ENCODE data around the gene BICC1.

Gene BICC1, protein sequence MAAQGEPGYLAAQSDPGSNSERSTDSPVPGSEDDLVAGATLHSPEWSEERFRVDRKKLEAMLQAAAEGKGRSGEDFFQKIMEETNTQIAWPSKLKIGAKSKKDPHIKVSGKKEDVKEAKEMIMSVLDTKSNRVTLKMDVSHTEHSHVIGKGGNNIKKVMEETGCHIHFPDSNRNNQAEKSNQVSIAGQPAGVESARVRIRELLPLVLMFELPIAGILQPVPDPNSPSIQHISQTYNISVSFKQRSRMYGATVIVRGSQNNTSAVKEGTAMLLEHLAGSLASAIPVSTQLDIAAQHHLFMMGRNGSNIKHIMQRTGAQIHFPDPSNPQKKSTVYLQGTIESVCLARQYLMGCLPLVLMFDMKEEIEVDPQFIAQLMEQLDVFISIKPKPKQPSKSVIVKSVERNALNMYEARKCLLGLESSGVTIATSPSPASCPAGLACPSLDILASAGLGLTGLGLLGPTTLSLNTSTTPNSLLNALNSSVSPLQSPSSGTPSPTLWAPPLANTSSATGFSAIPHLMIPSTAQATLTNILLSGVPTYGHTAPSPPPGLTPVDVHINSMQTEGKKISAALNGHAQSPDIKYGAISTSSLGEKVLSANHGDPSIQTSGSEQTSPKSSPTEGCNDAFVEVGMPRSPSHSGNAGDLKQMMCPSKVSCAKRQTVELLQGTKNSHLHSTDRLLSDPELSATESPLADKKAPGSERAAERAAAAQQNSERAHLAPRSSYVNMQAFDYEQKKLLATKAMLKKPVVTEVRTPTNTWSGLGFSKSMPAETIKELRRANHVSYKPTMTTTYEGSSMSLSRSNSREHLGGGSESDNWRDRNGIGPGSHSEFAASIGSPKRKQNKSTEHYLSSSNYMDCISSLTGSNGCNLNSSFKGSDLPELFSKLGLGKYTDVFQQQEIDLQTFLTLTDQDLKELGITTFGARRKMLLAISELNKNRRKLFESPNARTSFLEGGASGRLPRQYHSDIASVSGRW

DNA sequence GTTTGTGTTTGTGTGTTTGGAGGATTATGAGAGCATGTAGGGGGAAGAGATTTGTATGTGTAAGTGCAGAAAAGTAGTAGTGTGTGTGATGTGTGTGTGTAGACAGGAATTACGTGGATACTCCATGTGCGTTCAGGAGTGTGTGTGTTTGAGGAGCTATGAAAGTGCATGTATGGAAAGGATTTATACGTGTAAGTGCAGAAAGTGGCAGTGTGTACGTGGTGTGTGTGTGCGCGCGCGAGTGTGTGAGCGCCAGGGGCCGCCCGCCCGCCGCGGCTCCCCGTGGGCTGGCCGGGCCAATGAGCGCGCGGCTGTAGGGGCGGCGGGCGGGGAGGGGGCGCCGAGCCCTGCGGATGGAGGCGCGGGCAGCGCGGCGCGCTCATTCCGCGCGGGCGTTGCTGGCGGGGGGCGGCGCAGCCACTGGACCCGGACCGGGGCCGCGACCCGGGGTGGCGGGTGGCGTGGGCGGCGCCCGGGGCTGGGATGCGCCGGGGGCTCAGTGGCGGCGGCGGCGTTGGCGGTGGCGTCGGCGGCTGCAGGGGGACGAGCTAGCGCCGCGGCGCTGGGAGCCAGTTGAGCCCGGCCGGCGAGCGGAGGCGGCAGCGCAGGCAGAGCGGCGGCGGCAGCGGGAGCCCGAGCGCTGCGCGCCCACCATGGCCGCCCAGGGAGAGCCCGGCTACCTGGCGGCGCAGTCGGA lies at the start of gene BICC1:
Gene BICC1, plus strand, starts transcription at position 382 of the 697 bp plus-strand sequence. Its CDS starts 272 bp downstream, at position 654.
- DNase-seq, result peak; percentile 55

DNA sequence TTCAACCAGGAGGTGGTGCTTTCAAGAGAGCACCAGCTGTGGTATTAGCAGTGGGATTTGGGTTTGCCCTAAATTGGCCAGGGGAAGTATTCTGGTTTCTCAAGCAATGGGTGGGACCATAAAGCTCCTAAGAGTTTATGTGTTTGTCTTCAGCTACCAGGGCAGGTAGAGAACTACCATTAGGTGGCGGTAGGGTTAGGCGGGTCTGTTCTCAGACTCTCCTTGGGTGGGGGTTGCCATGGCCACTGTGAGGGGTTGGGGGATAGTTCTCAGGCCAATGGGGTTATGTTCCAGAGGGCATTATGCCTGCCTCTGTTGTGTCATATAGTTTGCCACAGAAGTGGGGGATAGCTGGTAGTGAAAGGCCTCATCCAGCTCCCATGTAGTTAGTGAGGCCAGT lies 47.7 kb upstream of the BICC1 start:
- no peak for DNase-seq

DNA sequence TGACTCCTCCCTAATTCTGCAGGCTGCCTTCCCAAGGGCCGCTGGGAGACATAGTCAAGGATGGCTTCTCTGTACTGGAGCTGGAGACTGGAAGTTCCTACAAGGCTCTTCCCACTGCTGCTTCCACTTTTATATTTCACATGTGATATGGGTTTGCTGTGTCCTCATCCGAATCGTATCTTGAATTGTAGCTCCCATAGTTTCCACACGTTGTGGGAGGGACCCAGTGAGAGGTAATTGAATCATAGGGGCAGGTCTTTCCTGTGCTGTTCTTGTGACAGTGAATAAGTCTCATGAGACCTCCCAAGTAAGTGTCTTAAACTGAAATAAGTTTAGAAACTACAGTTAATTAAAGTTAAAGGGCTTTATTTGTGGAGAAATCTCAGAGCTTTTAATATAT lies 47.0 kb upstream of the BICC1 start:
- no peak for DNase-seq

DNA sequence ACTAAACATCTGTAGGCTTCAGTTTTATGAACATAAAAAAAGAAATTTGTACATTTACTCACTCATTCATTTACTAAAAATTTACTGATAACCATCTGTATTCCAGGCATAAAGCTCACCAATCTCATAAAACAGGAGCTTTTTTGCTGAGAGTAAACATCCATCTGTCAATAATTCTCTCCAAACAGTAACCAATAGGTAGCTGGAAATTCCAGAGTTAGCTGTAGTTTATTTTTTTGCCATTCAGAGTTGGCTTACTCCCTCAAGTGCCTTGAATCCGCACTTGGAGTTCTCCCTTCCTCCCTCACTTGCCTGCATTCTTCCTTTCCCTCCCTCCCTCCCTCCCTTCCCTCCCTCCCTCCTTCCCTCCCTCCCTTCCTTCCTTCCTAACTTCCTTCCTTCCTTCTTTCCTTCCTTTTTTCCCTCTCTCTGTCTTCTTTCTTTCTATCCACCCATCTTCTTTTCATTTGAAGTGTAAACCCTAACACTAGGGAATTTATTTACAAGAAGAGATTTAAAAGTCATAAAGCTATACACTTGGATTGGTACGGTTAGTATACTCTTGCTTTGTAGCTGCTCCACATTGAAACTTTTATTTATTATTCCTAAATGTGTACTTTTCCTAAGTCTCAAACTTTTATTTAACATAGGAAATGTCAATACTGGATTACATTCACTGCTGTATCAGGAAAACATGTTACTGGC lies 44.6 kb upstream of the BICC1 start:
- no peak for DNase-seq

DNA sequence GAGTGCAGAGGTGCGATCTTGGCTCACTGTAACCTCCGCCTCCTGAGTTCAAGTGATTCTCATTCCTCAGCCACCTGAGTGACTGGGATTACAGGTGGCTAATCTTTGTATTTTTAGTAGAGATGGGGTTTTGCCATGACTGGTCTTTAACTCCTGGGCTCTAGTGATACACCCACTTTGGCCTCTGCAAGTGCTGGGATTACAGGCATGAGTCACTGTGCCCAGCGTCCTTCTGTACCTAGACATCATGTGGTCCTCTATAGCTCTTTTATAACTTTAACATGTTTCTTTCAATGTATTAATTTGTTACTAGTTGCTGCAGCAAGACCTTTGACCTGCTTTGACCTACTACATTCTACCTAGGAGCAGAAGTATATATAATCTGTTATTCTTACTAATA lies 38.7 kb upstream of the BICC1 start:
- no peak for DNase-seq

DNA sequence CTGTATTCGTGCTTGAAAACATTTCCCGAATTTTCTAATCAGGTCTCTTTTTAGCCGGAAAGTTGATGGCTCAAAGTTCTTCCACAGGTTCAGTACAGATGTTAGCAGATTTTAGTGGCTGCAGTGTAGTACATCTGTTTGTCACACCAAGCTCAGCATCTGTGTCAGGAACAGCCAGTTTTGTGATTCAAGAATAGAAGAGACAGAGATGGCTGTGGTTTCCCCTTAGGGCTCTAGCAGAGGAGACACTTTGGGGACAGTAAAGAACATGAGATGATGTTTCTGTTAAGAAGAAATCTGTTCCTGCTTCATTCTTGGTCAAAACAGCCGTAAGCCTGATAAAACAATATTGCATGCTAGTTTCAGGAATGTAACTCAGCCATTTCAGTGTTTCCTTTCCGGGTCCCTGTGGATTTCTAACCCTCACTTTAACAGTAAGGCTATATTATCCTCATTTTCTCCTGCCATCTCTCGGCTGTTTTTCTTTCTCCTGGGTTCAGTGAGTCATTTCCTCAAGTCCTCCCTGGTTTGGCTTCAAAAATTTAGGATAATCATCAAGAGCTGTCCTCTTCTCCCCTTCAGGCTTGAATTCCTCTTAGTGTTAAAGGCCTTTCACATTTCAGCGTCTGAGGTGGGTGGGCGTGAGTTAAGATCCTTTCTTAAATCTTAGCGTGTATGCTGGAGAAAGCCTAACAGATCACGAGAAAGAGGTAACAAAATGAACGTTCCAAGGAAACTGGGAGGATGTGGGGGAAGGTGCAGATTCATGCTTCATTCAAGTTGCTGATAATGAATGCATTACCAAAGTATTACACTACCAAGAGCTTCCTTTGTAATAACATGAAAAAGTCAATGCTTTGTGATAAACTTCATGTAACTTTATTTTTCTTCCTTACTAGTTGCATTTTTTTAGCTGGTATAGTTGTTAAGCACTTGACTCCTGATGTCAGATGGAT lies 37.1 kb upstream of the BICC1 start:
- DNase-seq, result no peak

DNA sequence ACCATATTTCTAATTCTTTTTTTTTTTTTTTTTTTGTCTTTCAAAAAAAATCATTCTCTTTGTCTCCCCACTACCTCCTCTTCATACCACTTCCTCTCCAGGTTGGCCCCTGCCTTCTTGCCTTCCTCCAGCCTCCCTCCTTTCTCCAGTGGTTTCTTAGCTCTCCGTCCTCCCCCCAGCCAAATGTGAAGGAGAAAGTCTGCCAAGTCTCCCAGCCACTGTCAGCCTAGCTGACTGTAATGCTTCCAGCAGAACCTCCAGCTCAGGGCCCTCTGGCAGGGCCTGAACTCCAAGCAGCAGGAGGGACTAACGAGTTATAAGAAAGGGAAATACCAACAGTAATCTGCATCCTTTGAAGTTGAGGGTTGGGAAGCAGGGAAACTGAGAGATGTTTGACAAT lies 35.5 kb upstream of the BICC1 start:
- no peak for DNase-seq

DNA sequence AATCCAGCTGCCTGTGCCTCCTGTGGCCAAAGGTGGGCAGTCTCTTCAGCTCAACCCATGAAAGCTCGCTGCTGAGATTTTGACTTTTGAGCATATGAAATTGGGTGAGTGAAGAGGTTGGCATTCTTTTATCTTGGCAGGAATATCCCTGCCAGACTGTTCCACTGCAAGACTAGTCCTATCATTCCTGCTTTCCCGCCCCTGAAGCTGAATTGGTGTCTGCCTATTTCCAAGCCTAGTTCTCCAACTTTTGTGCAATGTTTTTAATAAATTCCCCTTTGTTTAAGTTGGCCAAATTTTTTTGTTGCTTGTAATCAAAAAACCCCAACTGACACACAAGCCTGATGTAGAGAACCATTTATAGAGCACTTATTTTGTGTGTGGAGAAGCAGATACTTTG lies 34.8 kb upstream of the BICC1 start:
- no peak for DNase-seq

DNA sequence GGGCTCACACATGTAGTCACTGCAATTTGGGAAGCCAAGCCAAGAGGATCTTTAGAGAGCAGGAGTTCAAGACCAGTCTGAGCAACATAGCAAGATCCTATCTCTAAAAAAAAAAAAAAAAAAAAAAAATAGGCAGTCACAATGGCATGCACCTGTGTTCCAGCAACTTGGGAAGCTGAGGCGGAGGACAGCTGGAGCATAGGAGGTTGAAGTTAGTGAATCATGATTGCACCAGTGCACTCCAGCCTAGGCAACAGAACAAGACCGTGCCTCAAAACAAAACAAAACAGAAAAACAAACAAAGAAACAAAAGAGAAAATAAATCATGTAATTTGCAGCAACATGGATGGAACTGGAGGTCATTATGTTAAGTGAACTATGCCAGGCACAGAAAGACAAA lies 33.6 kb upstream of the BICC1 start:
- no peak for DNase-seq

DNA sequence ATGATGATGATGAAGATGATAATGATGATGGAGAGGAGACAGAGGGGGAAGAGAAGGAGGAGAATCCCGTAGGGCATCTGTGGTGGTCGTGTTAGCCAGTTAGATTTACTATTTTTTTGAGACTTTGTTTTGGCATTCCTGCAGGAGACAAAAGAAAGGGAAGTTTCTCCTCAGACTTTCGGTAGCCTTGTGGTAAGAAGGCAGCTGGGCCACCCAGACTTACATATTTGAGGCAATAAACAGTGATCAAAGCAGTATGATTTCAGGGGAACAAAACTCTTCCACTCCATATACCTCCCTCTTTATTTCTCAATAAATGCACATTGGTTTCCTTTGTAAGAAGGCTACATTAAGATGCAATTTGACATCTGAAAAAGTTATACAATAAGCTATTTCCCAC lies 32.4 kb upstream of the BICC1 start:
- no peak for DNase-seq

DNA sequence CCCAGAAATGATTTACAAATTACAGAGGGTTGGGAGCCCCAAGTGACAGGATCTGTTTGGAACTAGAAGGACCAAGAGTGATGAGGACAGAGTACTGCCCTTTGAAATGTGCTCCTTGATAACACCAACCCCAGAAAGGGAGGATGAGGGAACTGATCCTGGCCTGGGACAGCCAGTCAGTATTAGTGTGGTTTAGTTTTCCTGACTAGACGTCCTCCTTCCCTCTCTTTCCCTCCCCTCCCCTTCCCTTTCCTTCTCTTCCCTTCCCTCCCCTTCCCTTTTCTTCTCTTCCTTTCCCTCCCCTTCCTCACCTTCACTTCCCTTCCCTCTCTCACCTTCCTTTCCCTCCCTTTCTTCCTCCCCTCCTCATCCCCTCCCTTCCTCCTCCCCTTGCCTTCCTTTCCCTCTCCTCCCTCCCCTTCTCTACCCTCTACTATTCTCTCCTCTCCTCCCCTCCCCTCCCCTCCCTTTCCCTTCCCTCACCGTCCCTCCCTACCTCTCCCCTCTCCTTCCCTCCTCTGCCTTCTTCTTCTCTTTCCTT lies 31.0 kb upstream of the BICC1 start:
- DNase-seq, result no peak

DNA sequence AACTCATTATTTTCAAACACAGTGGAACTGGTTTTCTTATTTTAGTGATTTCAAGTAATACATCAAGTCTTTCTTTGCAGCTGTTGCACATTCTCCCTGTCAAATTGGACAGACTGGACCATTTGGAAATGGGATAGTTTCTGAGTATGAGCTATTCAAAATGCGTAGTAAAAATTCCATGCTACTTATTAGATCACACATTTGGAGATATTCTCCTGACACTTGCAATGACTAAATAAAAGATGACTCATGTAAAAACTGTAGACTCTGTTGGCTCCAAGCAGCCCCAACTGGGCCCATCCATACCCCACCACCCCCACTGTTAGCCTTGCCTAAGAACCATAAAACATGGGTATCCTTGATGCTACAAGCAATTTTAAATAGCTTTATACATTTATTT lies 25.9 kb upstream of the BICC1 start:
- no peak for DNase-seq

DNA sequence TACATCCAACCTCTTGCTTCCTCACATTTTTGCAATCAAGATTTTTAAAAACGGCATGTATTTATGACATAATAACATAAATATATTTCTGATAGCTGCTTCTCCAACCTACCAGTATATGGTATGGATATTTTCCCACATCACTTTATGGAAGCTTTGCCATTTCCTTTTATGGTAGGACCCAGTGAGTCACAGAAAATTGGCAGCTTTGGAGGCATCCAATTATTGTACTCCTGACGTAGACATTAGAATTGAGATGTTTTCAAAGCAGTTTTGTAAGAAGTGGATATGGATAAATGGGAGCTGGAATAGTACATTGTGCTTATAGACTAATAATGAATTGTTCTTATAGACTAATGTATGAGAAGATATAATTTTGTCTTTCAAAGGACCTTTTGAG lies 23.8 kb upstream of the BICC1 start:
- no peak for DNase-seq

DNA sequence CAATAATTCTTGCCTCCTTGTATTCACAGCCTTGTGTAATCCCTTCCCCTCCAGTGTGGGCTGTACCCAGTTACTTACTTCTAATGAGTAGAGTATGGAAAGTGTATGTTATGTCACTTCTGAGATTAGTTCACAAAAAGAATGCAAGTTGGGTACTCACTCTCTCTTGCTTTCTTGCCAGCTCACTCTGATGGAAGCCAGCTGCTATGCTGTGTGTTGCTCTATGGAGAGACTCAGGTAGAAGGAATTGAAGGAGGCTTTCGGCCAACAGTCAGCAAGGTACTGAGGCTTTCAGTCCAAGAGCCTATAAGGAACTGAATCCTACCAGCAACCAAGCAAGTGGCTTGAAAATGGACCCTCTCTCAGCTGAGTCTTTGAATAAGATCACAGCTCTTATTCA lies 9.7 kb upstream of the BICC1 start:
- no peak for DNase-seq

DNA sequence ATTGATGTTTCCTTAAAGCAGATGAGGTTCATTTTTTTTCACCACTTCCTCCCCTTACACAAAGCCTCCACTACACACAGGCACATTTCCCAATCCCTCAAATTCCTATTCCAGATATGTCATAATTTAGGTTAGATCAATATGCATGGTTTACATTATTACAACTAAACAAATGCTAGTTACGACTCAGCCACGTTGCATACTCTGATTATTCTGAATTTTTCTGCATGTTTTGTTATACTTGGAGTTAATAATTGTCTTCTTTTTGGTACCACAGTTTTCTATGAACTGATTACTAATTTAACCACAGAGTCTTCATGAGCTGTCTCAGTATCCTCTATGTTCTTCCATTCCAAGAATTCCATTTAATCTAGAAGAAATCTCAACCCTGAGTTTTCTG lies 4.4 kb upstream of the BICC1 start:
- no peak for DNase-seq

DNA sequence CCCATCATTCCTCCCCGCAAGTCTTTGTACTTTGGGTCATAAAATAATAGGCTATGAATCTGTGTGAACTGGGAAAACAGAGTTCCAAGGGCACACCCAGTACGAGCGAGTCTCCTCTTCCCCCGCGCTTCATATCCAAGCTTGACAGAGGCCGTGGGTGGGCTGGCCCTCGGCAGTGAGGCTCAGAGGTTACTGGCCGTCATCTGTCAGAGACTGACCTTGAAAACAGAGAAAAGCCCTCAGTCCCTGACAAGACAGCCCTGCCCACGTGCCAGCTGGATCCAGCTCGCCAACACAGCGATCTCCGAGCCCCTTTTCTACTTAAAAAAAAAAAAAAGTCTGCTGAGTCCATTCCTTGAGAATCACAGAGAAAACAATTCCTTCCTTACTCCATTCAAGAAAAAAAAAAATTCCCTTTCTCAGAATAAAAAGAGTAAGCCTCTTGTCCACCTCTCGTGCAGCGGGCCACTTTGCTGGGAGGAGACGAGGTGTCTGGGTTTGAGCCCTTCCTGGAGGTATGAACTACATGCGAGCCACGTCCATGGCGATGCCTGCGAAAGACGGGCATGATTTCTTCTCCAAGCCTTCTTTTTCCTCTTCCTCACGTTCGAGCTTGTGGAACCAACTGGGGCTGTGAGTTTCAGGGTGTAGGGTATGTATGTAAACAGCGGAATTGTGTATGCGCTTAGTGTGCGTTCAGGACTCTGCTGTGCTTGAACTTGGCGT lies 744 bp upstream of the BICC1 start:
- no peak for DNase-seq

DNA sequence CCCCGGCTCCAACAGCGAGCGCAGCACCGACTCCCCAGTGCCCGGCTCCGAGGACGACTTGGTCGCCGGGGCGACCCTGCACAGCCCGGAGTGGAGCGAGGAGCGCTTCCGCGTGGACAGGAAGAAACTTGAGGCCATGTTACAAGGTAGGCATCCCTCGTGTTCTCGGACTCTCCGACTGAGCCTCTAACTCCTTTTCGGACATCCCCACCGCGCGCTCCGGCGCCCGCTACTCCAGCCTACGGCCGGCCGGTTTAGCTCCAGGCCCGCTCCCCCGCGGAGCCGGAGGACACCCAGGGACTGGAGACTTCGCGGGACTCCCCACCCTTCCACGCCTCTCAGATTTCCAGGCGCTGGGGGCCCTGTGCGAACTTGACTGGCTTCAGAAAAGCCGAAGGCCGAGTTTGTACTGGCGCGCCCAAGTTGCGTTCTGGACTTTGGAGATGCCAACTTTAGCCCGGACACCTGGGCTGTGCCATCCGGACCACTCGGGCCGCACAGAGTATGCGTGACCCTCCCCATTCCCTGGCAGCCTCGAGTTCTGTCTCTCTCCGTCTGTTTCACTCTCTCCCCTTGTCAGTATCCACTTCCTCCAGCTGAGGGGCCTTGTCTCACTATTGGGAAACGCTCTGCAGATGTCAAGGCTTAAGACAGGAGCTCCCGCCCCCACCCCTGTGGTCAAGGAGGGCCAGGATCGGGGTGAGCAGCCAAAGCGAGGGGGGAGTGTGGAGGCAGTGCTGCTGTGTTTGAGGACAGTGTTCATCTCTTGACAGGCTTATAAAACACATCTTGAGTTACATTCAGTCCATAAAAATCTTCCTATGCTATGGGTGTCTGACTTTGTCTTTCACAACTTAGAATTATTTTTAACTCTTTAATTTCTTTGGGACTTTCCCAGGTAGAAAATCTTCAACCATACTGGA lies 777 bp downstream of the BICC1 start:
- DNase-seq, result peak; percentile 56

DNA sequence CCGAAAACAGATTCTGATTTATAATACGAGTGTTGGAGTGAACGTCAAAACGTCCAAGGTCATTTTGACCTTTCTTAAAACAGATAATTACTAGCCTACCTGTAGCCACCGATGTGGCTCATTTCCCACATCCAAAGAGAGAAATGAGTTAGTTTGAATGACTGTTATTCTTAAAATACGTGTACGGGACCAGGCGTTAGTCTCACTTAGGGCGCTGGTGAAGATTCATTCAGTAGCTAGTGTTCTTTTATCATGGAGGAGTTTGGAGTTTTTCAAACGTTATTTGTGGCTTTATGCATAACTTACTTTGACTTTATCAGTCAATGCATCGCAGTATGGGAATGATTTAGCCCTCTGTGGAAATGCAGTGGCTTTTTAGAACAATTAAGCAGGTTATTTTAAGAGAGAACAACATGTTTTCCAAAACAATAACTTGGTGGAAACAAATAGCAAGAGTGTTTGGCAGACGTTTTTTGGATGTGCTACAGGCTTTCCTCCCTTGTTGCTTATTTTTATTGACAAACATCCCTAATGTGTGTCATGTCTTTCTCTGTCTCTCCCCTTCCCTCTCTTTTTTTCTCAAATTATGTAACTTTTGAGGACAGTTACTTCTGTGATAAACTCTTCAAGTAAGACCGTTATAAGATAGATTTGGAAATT lies 1.6 kb downstream of the BICC1 start:
- no peak for DNase-seq
